Measurements from ENCODE around the gene PLA2G4F.
"Not testable (repeated sequence)": the region's sequence is repeated elsewhere in the genome, so short reads cannot be mapped to it uniquely, and the experiment has no call there.

Gene PLA2G4F

DNA sequence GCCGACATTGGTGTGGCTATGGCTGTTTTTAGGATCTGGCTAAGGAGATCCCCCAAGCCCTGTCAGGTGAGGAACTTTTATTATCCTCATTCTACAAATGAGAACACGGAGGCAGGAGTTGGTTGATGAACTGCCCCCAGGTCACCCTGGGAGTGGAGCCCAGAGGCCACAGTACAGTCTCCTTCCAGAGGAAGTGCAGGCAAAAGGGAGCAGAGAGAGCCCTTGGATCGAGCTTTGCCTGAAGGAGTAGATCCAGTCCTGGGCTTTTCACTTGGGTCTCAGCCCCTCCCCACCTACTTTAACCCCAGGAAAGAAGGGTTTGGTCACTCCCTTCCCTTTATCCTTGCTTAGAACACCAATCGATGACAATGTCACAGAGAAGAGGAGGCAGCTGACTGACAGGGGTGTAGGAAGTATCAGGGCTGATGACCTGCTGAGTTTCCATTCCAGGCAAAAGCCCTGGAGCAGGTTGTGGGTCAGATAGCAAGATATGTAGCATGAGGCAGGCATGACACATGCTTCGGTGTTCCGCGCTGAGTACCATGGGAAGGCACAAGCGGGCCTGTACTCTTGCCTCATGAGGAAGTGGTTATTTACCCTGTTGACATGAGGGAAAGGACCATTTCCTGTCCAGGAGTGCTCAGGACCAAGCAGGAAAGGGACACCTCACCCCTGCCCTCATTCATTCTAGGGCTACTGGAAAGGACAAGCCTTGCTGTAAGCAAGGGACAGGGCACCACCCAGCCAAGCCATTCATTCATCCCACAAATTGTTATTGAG is 56.2 kb downstream of the PLA2G4F start:
- ChIA-PET POLR2A (no interaction called here), CTCF (no interaction called here)
- TF ChIP-seq FOXM1 (IDR thresholded peaks at IDR 0.05; ENCODE audit: borderline replicate concordance) (no peak), NFRKB (IDR thresholded peaks at IDR 0.05) (no peak), TARDBP (IDR thresholded peaks at IDR 0.05) (no peak), CTBP1 (IDR thresholded peaks at IDR 0.05; ENCODE audit: borderline replicate concordance) (no peak), LEF1 (IDR thresholded peaks at IDR 0.05; ENCODE audit: borderline replicate concordance) (no peak)
- DNase-seq (ENCODE audit: extremely low spot score), result no peak

DNA sequence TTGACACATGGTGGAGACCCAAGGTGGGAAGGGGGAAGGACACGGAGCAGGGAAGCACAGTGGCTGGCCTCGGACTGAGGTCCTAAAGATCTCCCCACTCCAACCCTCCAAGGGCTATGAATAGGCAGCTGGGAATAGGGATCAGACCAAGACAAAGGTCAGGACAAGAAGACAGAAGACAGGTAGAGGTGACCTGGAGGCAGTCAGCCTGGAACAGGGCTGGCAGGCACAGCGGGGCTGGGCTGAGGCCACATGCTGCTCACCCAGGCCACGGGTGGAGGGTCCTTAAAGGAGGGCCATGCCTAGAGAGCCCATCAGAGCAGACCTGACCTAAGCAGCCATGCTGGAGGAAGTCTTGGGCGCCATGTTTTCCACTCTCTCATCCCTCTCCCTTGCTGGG is 59.4 kb downstream of the PLA2G4F start:
- ChIA-PET POLR2A (no interaction called here), CTCF (no interaction called here)
- no peak for TF ChIP-seq ELF4 (IDR thresholded peaks at IDR 0.05)
- TF ChIP-seq FOXA1 (IDR thresholded peaks at IDR 0.05), result no peak
- TF ChIP-seq BHLHE40 (IDR thresholded peaks at IDR 0.05; ENCODE audit: borderline replicate concordance), result no peak
- TF ChIP-seq ZNF384 (IDR thresholded peaks at IDR 0.05), result no peak
- TF ChIP-seq, protein P1, sequence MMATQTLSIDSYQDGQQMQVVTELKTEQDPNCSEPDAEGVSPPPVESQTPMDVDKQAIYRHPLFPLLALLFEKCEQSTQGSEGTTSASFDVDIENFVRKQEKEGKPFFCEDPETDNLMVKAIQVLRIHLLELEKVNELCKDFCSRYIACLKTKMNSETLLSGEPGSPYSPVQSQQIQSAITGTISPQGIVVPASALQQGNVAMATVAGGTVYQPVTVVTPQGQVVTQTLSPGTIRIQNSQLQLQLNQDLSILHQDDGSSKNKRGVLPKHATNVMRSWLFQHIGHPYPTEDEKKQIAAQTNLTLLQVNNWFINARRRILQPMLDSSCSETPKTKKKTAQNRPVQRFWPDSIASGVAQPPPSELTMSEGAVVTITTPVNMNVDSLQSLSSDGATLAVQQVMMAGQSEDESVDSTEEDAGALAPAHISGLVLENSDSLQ (IDR thresholded peaks at IDR 0.05), result no peak
- TF ChIP-seq ARNT (IDR thresholded peaks at IDR 0.05), result no peak
- no peak for TF ChIP-seq TARDBP (IDR thresholded peaks at IDR 0.05)
- no peak for TF ChIP-seq FOXK2 (IDR thresholded peaks at IDR 0.05)
- TF ChIP-seq L3MBTL2 (conservative IDR thresholded peaks at IDR 0.05), result no peak
- TF ChIP-seq HDGF (IDR thresholded peaks at IDR 0.05; ENCODE audit: borderline replicate concordance), result no peak
- TF ChIP-seq LEF1 (IDR thresholded peaks at IDR 0.05; ENCODE audit: borderline replicate concordance), result no peak

DNA sequence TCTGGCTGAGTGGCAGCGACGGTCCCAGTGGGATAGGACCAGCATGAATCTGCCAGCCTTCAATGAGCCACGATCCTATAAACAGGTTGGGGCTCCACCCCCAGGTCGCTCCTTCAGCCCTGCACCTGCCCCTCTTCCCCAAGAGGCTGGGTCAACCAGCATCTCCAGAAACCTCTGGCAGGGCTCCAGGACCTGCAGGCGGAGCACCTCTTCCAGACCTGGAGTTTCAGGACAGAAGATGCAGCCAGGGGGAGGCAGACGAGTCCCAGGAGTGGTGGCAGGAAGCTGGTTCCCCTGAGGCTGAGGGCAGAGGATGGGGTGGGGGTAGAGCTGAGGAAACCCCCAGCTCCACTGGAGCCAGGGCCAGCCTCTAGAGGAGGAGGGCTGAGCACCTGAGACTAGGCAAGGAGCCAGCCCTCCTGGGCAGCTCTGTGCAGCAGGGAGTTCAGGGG is 61.9 kb downstream of the PLA2G4F start, which contains the start of gene PLA2G4D:
TSS of gene PLA2G4D (minus strand) at position 51 of the 452 bp plus-strand sequence. CDS start 103 bp downstream, outside the sequence.
- ChIA-PET POLR2A (no interaction called here), CTCF (no interaction called here)
- TF ChIP-seq SP1 (IDR thresholded peaks at IDR 0.05), result no peak
- TF ChIP-seq ELF4 (IDR thresholded peaks at IDR 0.05), result no peak
- no peak for TF ChIP-seq FOXK2 (IDR thresholded peaks at IDR 0.05)
- no peak for TF ChIP-seq FOXA1 (IDR thresholded peaks at IDR 0.05)
- no peak for TF ChIP-seq FOXM1 (IDR thresholded peaks at IDR 0.05; ENCODE audit: borderline replicate concordance)
- no peak for TF ChIP-seq ARNT (IDR thresholded peaks at IDR 0.05)
- TF ChIP-seq L3MBTL2 (conservative IDR thresholded peaks at IDR 0.05), result no peak
- no peak for TF ChIP-seq HDGF (IDR thresholded peaks at IDR 0.05; ENCODE audit: borderline replicate concordance)
- no peak for TF ChIP-seq LEF1 (IDR thresholded peaks at IDR 0.05; ENCODE audit: borderline replicate concordance)
- TF ChIP-seq BHLHE40 (IDR thresholded peaks at IDR 0.05; ENCODE audit: borderline replicate concordance), result no peak
- TF ChIP-seq TARDBP (IDR thresholded peaks at IDR 0.05), result no peak
- TF ChIP-seq SUZ12 (IDR thresholded peaks at IDR 0.05), result no peak
- TF ChIP-seq, protein P1 (IDR thresholded peaks at IDR 0.05), result no peak
- TF ChIP-seq NFRKB (IDR thresholded peaks at IDR 0.05), result no peak
- no peak for DNase-seq (ENCODE audit: extremely low spot score)

More for the DNA sequence above, 59.4 kb downstream of the PLA2G4F start:
- DNase-seq (ENCODE audit: extremely low spot score), result no peak

DNA sequence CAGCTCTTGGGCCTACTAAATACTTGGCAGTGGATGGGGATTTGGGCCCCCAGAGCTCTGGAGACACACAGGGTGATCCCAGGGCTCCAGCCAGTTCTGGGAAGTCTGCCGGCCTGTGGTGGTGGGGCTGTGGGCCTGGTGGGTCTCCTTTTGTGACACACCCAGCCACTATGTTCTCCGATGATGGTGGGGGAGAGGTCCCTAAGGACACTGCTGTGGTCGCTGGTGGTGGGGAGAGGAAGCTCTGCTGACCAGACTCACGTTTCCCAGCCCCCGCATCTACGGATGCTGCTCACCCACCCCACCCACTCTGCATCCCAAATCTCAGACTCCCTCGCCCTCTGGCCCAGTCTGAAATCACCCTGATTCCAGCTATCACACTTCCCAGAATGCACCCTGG is 62.5 kb downstream of the PLA2G4F start:
- ChIA-PET CTCF (interaction anchor here (1.3 kb wide), 1 partner anchor 10 kb away, joined by 4 read pairs; no protein-coding TSS in a partner anchor), POLR2A (no interaction called here)
- TF ChIP-seq CTBP1 (IDR thresholded peaks at IDR 0.05; ENCODE audit: borderline replicate concordance) (no peak), BHLHE40 (IDR thresholded peaks at IDR 0.05; ENCODE audit: borderline replicate concordance) (no peak), FOXA1 (IDR thresholded peaks at IDR 0.05) (no peak), TARDBP (IDR thresholded peaks at IDR 0.05) (no peak), ELF4 (IDR thresholded peaks at IDR 0.05) (no peak), NFRKB (IDR thresholded peaks at IDR 0.05) (no peak), SP1 (IDR thresholded peaks at IDR 0.05) (no peak), LEF1 (IDR thresholded peaks at IDR 0.05; ENCODE audit: borderline replicate concordance) (no peak), HDGF (IDR thresholded peaks at IDR 0.05; ENCODE audit: borderline replicate concordance) (no peak), ZNF384 (IDR thresholded peaks at IDR 0.05) (no peak), L3MBTL2 (conservative IDR thresholded peaks at IDR 0.05) (no peak)
- TF ChIP-seq, protein P1 (IDR thresholded peaks at IDR 0.05), result no peak
- no peak for DNase-seq (ENCODE audit: extremely low spot score)

DNA sequence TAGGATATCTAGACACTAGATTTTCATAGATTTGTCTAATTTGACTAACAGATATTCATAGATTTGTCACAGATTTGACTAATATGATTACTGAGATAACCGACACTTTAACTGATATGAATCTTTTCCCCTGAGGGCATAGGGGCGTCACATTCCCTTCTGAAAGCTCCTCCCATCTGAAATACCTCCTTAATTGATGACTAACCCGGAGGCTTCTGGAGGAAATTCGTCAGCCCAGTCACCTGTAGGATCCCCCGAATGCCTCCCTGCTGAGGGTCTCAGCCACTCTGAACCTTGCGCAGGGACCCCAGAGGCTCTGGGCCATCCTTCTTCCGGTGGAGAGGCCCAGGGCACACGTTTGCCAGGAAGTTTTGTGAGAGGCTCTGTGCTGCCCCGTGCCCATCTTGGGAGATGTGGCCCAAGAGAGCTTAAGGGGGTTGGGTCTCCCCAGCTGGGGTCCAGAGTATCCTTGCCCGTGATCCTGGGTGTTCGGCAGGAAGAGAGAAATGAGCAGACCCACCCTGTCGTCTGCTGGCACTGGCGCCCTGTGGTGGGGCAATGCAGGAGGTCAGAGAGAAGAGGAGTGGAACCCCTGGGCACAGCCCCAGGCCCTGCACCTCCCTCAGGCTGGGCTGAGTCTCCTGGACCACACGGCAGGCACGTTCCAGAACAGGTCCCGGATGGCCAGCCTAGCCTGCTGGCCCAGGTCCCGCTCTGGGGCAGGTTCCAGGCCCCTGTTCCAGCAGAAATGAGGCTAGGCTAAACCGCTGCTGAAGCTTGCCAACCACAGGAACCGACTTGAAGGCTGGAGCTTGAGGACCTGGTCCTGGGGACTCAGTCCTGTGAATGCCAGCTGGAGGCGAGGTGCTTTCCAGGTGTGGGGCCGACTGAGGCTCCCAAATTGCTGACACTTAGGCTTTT is 63.8 kb downstream of the PLA2G4F start:
- DNase-seq (ENCODE audit: extremely low spot score), result no peak
- ChIA-PET POLR2A (interaction anchor here (0.9 kb wide), 1 partner anchor 120 kb away, joined by 3 read pairs; the partner anchor contains the start of gene EHD4), CTCF (interaction anchor here (1.3 kb wide), 1 partner anchor 8 kb away, joined by 4 read pairs; no protein-coding TSS in a partner anchor)
- TF ChIP-seq ZNF384 (IDR thresholded peaks at IDR 0.05) (no peak), SP1 (IDR thresholded peaks at IDR 0.05) (no peak), ELF4 (IDR thresholded peaks at IDR 0.05) (no peak), FOXM1 (IDR thresholded peaks at IDR 0.05; ENCODE audit: borderline replicate concordance) (no peak), HDGF (IDR thresholded peaks at IDR 0.05; ENCODE audit: borderline replicate concordance) (no peak), FOXA1 (IDR thresholded peaks at IDR 0.05) (no peak), TARDBP (IDR thresholded peaks at IDR 0.05) (no peak), L3MBTL2 (conservative IDR thresholded peaks at IDR 0.05) (no peak), SUZ12 (IDR thresholded peaks at IDR 0.05) (no peak), ARNT (IDR thresholded peaks at IDR 0.05) (no peak), LEF1 (IDR thresholded peaks at IDR 0.05; ENCODE audit: borderline replicate concordance) (no peak)

DNA sequence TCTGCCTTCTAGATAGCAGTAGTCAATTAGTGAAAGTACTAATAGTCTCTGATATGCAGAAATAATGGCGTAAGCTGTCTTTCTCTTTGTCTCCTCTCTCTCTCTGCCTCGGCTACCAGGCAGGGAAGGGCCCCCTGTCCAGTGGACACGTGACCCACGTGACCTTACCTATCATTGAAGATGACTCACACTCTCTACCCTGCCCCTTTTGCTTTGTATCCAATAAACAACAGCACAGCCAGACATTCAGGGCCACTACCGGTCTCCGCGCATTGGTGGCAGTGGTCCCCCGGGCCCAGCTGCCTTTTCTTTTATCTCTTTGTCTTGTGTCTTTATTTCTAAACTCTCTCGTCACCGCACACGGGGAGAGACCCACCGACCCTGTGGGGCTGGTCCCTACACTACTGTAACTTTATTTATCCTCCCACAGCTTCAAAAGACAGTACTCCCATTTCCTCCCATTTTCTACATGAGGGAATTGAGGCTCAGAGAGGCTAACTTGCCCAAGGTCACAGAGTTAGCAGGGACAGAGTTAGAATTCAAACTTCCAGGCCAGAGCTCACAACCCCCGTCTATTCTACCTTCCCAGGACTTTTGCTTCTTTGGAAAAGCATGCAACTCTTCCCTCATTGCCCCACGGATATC is 64.6 kb downstream of the PLA2G4F start:
- CTCF ChIA-PET; DNase-seq (ENCODE audit: extremely low spot score): not testable (repeated sequence)
- POLR2A ChIA-PET, result interaction anchor here (0.9 kb wide), 1 partner anchor 119 kb away, joined by 3 read pairs; the partner anchor contains the start of gene EHD4
